Right lung (tissue), 5 donors: ENCODE results near the gene LYSMD4. TPM values are rescaled to one million over a fixed set of nuclear protein-coding genes. Genes with fewer than 3 reads are reported as not detected.

ENCODE experiments used
- DNase-seq, 2 donors: peaks; one replicate each; pipeline ENCODE4 v3.0.0-alpha.2; 2013
- polyA plus RNA-seq, 5 donors: library from polyadenylated mRNA; unstranded; fragments of 120-200 nt; gene quantifications; one replicate each; pipeline versions ENCODE4 v1.2.1 to v1.2.3, GENCODE V29; 2013; ENCODE audit warnings: inconsistent platforms in 1 of 5, low replicate concordance in 1 of 5; ENCODE audit not compliant: insufficient read length in 5 of 5, insufficient read depth in 1 of 5

LYSMD4 gene
- polyA plus RNA-seq, 5 donors = 8.2 to 14.9 (median 11.1) TPM

DNA sequence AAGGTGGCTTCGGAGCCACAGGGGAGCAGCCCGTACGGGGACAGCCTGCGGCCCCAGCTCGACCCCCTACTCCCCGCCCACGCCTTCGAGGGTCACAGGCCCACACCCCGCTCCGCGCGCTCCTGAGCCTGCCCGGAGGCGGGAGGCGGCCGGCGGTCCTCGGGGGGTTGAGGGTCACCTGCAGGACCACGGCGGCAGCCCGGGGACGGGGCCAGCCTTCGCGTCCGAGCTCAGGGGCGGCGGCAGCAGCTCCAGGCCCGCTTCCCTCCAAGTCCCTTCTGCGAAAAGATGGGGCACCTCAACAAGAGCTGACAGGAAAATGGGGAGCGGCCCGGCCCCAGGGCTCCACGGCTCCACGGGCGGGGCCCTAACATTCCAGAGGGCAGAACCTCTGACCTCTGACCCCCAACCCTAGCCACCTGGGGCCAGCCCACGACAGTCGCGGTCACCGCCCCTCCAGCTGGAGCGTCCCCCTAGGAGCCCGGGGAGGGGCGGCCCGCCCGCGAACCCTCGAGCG is 428 bp downstream of the LYSMD4 start:
- no peak for DNase-seq

- DNase-seq = no peak
Observed at GRCh38 chr15:99732124-99732750, 1.0 kb downstream of the LYSMD4 start.

GRCh38 chr15:99731336-99732123 is 1.7 kb downstream of the LYSMD4 start:
- no peak for DNase-seq

GRCh38 chr15:99729920-99730319 is 3.3 kb downstream of the LYSMD4 start:
- DNase-seq = peak; percentile 47 to 72

GRCh38 chr15:99729327-99729726 is 3.9 kb downstream of the LYSMD4 start:
- DNase-seq = no peak

DNA sequence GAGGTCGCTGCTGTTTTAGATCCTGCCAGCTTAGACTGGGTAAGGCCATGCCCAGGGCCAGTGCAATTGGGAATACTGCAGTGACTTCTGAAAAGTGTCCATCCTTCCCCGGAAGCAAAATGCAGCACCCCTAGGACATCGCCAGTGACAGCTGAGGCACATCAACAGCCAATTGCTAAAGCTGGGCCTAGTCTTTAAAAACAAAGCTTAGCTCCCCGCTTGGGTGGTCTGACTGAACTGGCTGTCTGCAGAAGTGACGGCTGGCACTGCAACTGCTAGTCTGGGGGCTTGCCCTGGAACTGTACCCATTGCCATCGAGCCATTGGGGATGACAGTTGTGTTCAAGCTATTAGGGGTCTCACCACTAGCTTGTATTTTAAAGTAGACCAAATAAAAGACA is 4.3 kb downstream of the LYSMD4 start:
- DNase-seq = no peak

GRCh38 chr15:99727733-99728132 is 5.5 kb downstream of the LYSMD4 start:
- no peak for DNase-seq

DNA sequence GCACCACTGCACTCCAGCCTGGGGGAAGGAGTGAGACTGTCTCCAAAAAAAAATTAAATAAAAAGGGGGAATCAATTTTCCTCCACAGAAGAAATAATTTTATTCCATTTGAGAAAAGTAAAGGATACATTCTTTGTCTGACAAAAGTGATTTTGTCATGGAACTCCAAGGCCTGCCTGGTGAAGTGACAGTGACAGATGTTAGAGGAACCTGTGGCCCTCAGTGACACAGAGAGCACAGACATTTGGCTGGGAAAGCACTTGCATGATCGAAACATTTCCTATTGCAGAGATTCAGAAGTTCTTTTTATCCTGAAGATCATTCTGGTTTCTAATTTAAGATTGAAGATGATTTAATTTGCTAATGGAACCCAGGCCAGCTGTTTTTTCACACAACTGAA is 5.9 kb downstream of the LYSMD4 start:
- no peak for DNase-seq

DNA sequence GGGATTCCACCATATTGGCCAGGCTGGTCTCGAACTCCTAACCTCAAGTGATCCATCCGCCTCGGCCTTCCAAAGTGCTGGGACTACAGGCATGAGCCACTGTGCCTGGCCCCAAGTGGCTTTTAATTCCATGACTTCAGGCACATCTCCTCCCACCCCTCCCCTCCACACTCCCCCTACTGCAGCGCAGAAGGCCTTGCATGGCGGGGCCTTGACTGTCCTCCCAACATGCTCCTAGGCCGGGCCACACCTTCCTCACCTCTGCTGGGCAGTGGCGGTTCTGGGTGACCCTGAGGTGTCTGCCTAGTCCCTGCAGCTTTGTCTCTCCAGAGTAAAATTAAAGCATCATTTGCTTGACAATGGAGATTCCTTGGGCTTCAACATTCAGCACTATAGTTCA is 6.9 kb downstream of the LYSMD4 start:
- DNase-seq = no peak

DNA sequence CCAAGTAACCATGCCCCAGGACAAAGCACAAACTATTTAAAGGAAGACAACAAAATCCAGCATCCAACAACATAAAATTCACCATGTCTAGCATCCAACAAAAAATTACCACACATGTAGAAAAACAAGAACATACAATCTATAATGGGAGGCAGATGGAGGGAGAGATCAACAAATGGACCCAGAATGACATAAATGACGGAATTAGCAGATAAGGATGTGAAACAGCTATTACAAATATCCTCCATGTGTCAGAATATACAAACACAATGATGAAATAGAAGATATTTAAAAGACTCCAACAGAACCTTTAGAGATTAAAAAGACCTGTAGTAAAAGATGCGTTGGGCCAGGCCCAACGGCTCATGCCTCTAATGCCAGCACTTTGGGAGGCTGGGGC is 10.8 kb downstream of the LYSMD4 start:
- no peak for DNase-seq

DNA sequence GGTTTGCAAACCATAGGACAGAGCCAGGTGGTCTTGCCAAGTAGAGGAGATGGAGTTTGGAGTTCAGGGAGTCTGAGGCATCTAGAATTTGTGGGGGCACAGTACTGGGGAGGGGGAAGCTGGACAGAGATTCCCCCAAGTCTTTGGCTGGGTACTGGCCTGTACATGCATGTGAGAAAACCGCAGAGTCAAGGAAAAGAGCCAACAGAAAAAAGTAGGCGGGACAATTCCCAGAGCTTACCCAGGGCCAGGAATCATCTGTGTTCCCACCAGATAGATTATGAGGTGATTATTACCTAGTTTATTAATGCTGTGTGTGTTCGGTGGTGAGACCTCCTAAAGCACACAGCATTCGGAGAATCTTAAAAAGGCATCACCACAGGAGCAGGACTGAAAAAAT is 11.3 kb downstream of the LYSMD4 start:
- no peak for DNase-seq

DNA sequence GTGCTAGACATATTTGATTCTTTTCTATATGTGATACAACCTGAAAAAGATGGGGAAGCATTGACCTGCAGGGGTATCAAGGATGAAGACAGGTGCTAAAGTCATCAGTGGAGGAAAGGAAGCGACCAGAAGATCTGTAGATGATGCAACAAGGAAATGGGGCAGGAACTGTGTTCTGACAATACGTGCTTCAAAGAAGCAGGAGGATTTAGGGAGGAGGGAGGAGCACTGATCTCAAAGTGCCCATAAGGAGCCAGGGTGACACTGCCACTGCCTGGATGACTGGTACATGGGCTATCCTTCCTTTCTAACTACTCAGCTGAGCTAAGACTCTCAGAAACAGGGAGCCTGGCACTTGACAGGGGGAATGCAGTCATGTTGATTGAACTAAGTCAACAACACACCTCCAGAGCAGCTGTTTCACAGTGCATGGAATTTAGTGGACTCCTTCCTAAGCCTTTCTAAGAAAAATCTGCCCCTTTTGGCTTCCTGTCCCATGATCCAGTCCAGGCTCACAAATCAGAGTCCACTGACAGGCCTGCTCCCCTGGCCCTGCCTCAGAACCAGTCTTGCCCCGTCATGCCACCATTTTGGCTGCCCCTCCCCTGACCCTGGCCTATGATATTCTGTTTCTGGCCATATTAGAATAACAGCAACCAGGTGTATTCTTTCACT is 12.0 kb downstream of the LYSMD4 start:
- DNase-seq = no peak

- no peak for DNase-seq
Observed at GRCh38 chr15:99720533-99720932, 12.7 kb downstream of the LYSMD4 start.

DNA sequence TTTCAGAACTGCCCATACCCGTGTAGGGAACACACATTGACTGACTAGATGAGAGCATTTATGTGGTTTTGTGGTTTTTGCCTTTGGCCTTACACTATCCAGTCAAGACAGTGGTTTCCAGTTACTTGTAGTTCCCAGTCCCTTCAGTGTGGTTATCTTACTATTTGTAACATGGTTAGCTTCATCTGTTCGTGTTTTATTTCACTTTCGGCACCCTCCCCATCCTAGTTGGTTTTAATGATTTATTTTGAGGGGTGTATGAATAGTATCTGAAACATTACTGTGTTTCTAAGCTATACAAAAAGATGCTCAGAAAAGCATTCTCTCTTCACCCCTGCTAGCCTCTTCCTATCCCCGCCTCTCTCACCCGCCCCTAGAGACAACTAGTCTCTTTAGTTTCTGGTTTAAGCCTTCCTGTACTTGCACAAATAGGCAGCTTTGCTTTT is 14.1 kb downstream of the LYSMD4 start:
- no peak for DNase-seq

DNA sequence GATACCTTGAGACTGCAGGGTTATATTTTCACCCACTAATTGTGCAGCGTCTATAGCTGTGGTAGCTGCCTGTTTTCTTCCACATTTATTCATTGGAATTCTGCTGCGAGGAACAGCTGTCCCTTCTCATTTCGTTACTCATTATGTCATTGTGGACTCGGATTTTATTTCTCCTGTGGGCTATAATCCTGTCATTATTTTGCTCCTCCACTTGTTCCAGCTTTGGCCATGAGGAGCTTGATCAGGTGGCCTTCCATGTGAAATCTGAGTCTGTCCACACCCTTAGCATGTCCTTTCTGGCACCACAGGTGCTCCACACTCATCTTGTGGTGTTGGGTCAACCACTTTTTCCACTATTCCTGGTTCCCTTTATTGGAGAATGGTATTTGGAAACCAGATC is 14.8 kb downstream of the LYSMD4 start:
- no peak for DNase-seq

DNA sequence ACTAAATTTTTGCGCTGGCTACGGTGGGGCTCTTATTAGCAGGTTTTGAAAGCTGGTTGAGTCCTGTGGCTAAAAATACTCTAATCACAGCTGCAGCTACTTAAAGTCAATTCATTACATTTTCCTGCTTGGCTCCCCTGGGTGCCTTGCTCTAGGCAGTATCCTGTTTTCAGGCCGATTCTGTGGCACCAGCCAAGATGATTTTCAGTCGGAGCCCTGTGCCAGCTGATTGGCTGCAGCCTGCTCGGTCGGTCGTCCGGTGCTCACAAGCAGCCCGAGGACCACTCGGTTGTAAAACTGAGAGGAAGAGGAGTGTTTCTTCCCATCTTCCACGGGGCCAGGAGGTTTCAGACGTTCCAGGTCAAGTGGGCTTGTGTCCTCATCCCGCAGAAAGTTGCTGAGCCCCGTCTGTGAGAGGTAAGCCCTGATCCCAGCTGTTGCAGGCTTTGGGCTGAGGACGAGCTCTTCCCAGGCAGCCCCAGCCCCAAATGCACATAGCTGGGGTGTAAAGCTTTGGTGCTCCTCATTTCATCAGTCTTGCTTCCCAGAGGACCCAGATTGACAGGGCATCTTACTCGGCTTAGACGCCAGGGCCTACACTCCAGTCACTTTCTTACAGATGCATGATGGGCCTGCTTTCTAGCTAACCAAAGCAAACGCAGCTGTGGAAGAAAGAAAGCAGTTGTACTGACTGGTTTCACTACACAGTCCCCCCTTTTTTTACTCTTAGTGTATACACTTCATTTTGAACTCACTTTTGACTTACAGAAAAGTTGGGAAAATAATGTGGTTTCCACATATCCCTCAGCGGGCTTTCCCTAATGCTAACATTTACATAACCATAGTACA is 15.9 kb downstream of the LYSMD4 start:
- DNase-seq = no peak

- DNase-seq = no peak
Observed at GRCh38 chr15:99716540-99717095, 16.6 kb downstream of the LYSMD4 start.

- DNase-seq = no peak
Observed at GRCh38 chr15:99712415-99712814, 20.8 kb downstream of the LYSMD4 start.

DNA sequence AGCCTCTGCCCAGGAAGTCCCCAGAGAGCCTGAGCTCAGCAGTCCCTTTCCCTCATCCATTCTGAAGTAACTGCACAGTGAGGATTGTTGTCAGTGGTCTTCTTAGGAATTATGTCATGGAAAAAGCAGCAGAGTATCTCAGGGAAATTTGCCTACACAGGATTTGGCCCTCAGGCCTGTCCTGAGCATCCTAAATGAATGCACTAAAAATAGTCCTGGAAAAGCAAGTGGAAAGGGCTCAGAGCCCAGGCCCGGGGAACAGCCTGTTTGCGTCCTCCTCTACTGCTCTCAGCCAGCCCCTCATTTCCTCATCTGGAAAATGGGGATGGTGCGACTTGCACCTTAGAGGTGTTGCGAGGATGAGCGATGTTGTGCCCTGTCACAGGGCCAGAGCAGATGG is 21.6 kb downstream of the LYSMD4 start:
- DNase-seq = no peak

GRCh38 chr15:99709243-99709986 is 23.8 kb downstream of the LYSMD4 start:
- no peak for DNase-seq

DNA sequence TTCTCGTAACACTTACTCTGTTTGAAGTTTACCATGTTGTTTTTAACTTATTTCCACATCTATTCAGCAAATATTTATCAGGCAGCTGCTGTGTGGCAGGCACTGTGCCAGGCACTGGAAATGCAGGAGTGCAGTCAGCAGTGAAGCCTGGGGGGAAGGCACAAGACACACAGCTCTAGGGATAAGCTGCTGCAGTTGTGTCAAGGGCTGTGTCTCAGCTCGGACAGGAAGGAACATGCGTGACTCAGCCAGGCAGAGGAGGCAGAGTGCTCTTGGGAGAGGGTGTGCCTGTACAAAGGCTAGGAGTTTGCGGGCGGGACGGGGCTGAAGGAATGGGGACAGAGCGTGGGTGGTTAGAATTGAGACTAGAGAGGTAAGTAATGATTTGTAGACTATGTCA is 24.7 kb downstream of the LYSMD4 start:
- peak; percentile 70 to 78 for DNase-seq
